ENCODE results near the gene CTIF.

The CTIF gene

DNA sequence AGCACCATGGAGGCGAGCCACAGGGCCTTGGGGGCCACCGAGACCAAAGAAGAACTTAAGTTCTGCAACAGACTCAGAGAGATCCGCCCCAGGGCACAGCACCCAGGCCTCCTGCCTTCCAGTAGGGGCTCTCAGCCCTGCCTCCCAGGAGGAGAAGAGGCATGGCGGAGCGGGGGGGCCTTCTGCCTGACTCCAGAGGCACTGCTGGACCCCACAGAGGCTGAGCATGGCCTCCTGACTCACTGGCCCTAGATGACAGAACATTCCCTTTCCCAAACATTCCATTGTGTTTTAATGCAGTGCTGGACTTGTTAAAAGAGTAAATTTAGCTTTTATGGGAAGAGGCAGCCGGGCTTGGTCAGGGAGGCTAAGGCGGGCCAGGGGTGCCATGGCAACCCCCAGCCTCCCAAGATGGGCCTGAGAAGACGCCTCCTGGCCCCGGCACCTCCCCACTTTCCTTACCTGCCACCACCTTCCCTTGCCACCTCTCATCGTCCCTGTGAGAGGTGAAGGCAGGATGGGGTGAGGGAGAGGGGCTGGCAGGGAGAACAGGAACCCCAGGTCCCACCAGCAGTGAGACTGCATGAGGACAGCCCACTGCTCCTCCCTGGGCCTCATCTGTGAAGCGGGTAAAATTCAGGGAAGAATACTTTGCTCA is 346.6 kb downstream of the CTIF start:
- Histone ChIP-seq H3K79me2 (ENCODE audit: insufficient read depth, low read length) (no peaks in the 10 kb centered on the region), H3K4me3 (ENCODE audit: insufficient read depth, low read length, poor library complexity, severe bottlenecking) (no peak overlapping the region)

DNA sequence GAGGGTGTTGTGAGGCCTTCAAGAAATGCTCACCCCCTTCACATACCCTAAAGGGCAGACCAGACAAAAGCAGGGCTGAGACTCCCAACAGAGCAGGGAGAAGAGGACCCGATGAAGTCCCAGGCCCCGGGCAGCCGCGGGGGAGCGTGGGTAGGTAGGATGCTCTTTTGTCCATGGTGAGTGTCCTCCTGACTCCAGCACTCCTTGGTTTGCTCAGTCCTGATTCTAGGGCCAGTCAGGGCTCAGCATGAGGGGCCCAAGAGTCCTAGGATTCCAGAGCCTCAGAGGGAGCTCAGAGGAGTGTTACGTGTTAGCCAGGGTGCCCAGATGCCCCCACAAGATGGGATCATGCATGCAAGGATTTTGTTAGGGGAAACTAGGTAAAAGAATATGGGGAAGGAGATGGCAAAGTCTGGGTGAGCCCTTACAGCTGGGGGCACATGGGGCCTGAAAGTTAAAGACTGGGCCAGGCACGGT is 347.1 kb downstream of the CTIF start:
- Histone ChIP-seq H3K9ac (ENCODE audit: low read length) (no peak overlapping the region), H3K79me2 (ENCODE audit: insufficient read depth, low read length) (no peaks in the 10 kb centered on the region), H3K27ac (ENCODE audit: low read depth, low read length) (no peak overlapping the region), H3K36me3 (ENCODE audit: low read length) (no peaks in the 10 kb centered on the region), H3K9me2 (replicated peaks; ENCODE audit: insufficient read depth, low read length) (no peaks in the 10 kb centered on the region), H2AFZ (ENCODE audit: low read depth, low read length, severe bottlenecking) (no peak overlapping the region), H3K27me3 (ENCODE audit: low read length) (no peaks in the 10 kb centered on the region), H4K20me1 (ENCODE audit: low read depth, low read length) (no peaks in the 10 kb centered on the region), H3K9me3 (ENCODE audit: insufficient read depth, low read length) (no peaks in the 10 kb centered on the region), H3F3A (ENCODE audit: insufficient read depth) (no peaks in the 10 kb centered on the region), H3K4me3 (ENCODE audit: insufficient read depth, low read length, poor library complexity, severe bottlenecking) (no peak overlapping the region), H3K4me2 (ENCODE audit: low read depth, low read length, poor library complexity, severe bottlenecking) (no peak overlapping the region)
- TF ChIP-seq CTCF (IDR thresholded peaks at IDR 0.05; ENCODE audit: insufficient read depth, low read length, poor library complexity, severe bottlenecking) (no peak), EZH2phosphoT487 (conservative IDR thresholded peaks at IDR 0.05; ENCODE audit: low read length) (no peak)

More for the DNA sequence above, 346.6 kb downstream of the CTIF start:
- no peaks in the 10 kb centered on the region for H3K36me3 ChIP-seq (ENCODE audit: low read length)
- no peak for TF ChIP-seq CTCF (IDR thresholded peaks at IDR 0.05; ENCODE audit: insufficient read depth, low read length, poor library complexity, severe bottlenecking)
- TF ChIP-seq EZH2phosphoT487 (conservative IDR thresholded peaks at IDR 0.05; ENCODE audit: low read length) = no peak
- no peaks in the 10 kb centered on the region for H3K27me3 ChIP-seq (ENCODE audit: low read length)
- no peak overlapping the region for H3K27ac ChIP-seq (ENCODE audit: low read depth, low read length)
- H2AFZ ChIP-seq (ENCODE audit: low read depth, low read length, severe bottlenecking) = no peak overlapping the region
- H3F3A ChIP-seq (ENCODE audit: insufficient read depth) = no peaks in the 10 kb centered on the region
- H3K9me3 ChIP-seq (ENCODE audit: insufficient read depth, low read length) = no peaks in the 10 kb centered on the region
- no peak overlapping the region for H3K4me2 ChIP-seq (ENCODE audit: low read depth, low read length, poor library complexity, severe bottlenecking)
- H3K9me2 ChIP-seq (replicated peaks; ENCODE audit: insufficient read depth, low read length) = no peaks in the 10 kb centered on the region
- no peaks in the 10 kb centered on the region for H4K20me1 ChIP-seq (ENCODE audit: low read depth, low read length)
- no peak overlapping the region for H3K9ac ChIP-seq (ENCODE audit: low read length)

DNA sequence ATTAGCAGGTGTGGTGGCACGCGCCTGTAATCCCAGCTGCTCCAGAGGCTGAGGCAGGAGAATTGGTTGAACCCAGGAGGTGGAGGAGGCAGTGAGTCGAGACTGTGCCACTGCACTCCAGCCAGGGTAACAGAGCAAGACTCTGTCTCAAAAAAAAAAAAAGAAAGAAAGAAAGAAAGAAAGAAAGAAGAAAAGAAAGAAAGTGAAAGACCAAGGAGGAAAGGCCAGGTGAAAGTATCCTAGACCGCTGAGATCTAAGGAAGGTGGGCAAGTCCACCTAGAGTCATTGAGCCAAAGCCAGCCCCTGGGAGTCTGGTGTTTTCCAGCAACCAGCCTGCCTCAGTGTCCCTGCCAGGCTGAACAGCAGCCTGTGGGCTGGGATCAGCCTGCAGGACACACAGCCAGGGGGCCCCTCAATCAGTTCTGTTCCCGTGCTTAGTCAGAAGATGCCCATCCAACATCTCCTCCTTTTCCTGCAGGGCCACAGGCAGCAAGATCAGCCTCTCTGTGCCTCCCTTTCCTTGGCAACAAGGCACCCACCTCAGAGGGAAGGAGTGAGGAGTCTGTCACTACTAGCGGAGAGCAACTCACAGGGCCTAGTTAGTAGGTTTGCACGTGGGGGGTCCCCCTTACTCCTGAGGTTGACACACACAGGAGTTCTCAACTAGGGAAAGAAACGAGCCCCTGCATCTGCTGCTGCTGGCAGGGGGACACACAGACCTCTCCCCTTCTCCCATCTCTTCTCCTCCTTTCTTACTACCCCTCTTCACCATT is 347.9 kb downstream of the CTIF start:
- TF ChIP-seq EZH2phosphoT487 (conservative IDR thresholded peaks at IDR 0.05; ENCODE audit: low read length) = no peak
- no peak for TF ChIP-seq CTCF (IDR thresholded peaks at IDR 0.05; ENCODE audit: insufficient read depth, low read length, poor library complexity, severe bottlenecking)
- Histone ChIP-seq H3K9me3 (ENCODE audit: insufficient read depth, low read length) (no peaks in the 10 kb centered on the region), H3K36me3 (ENCODE audit: low read length) (no peaks in the 10 kb centered on the region), H3F3A (ENCODE audit: insufficient read depth) (no peaks in the 10 kb centered on the region), H2AFZ (ENCODE audit: low read depth, low read length, severe bottlenecking) (no peak overlapping the region), H3K79me2 (ENCODE audit: insufficient read depth, low read length) (no peaks in the 10 kb centered on the region), H3K9ac (ENCODE audit: low read length) (no peak overlapping the region), H3K4me2 (ENCODE audit: low read depth, low read length, poor library complexity, severe bottlenecking) (no peak overlapping the region), H3K27ac (ENCODE audit: low read depth, low read length) (no peak overlapping the region), H3K4me3 (ENCODE audit: insufficient read depth, low read length, poor library complexity, severe bottlenecking) (no peak overlapping the region), H4K20me1 (ENCODE audit: low read depth, low read length) (no peaks in the 10 kb centered on the region), H3K27me3 (ENCODE audit: low read length) (no peaks in the 10 kb centered on the region), H3K9me2 (replicated peaks; ENCODE audit: insufficient read depth, low read length) (no peaks in the 10 kb centered on the region)
